Liver (tissue), 9 donors: ENCODE measurements around the gene FNBP1L. TPM values are rescaled to one million over a fixed set of nuclear protein-coding genes. Genes with fewer than 3 reads are reported as not detected.
A peak's percentile ranks its signal among the peaks of the same experiment; 100 is the strongest.

Experiments used
- DNase-seq: peaks from one replicate; pipeline ENCODE4 v3.0.0-alpha.2; 2017; ENCODE audit warnings: low spot score
- H3K27ac ChIP-seq, 2 donors: one replicate each; pipeline ENCODE4 v1.7.0; 2013; ENCODE audit warnings: inconsistent platforms in 2 of 2, low read length in 2 of 2, control low read depth in 1 of 2, low read depth in 1 of 2, mild to moderate bottlenecking in 1 of 2
- H3K27me3 ChIP-seq, 4 donors: one replicate each; pipeline versions ENCODE4 v1.6.1 to v1.7.0; 2013; ENCODE audit warnings: low read length in 3 of 4, inconsistent platforms in 1 of 4, mild to moderate bottlenecking in 1 of 4, moderate library complexity in 1 of 4; ENCODE audit not compliant: control insufficient read depth in 4 of 4, insufficient read depth in 4 of 4
- H3K36me3 ChIP-seq, 4 donors: one replicate each; pipeline versions ENCODE4 v1.6.1 to v1.7.0; 2013; ENCODE audit warnings: low read length in 3 of 4, mild to moderate bottlenecking in 3 of 4, low read depth in 1 of 4, moderate library complexity in 1 of 4; ENCODE audit not compliant: control insufficient read depth in 4 of 4, insufficient read depth in 3 of 4
- H3K4me1 ChIP-seq, 4 donors: one replicate each; pipeline versions ENCODE4 v1.6.1 to v1.7.0; 2013; ENCODE audit warnings: low read length in 3 of 4, mild to moderate bottlenecking in 3 of 4, moderate library complexity in 1 of 4; ENCODE audit not compliant: control insufficient read depth in 4 of 4, insufficient read depth in 4 of 4
- H3K4me3 ChIP-seq, 3 donors: one replicate each; pipeline versions ENCODE4 v1.6.1 to v1.7.0; 2013; ENCODE audit warnings: low read length in 3 of 3, control low read depth in 1 of 3, low read depth in 1 of 3, mild to moderate bottlenecking in 1 of 3
- H3K9ac ChIP-seq, 2 donors: one replicate each; pipeline ENCODE4 v1.7.0; 2013; ENCODE audit warnings: low read length in 2 of 2, mild to moderate bottlenecking in 2 of 2, moderate library complexity in 2 of 2, control low read depth in 1 of 2, low read depth in 1 of 2
- H3K9me3 ChIP-seq, 4 donors: one replicate each; pipeline versions ENCODE4 v1.6.1 to v1.7.0; 2013; ENCODE audit warnings: low read length in 3 of 4; ENCODE audit not compliant: control insufficient read depth in 4 of 4
- EGR1 ChIP-seq, 2 donors: IDR thresholded peaks; 2 replicates each; pipeline ENCODE4 v1.6.1; 2016 to 2018; ENCODE audit warnings: antibody characterized with exemption in 2 of 2, low read depth in 2 of 2
- FOXA1 ChIP-seq: IDR thresholded peaks from 2 replicates; pipeline ENCODE4 v1.6.1; 2016; ENCODE audit warnings: antibody characterized with exemption
- GABPA ChIP-seq, 2 donors: IDR thresholded peaks in 1 of 2; conservative IDR thresholded peaks in 1 of 2; 2 replicates each; pipeline ENCODE4 v1.6.1; 2016; ENCODE audit warnings: antibody characterized with exemption in 2 of 2, mild to moderate bottlenecking in 1 of 2, moderate library complexity in 1 of 2
- HNF4A ChIP-seq, 2 donors: conservative IDR thresholded peaks; 2 replicates each; pipeline ENCODE4 v1.6.1; 2016; ENCODE audit warnings: antibody characterized with exemption in 2 of 2, mild to moderate bottlenecking in 2 of 2
- HNF4G ChIP-seq: IDR thresholded peaks from 2 replicates; pipeline ENCODE4 v1.6.1; 2016; ENCODE audit warnings: antibody characterized with exemption
- JUND ChIP-seq, 2 donors: IDR thresholded peaks; 2 replicates each; pipeline ENCODE4 v1.6.1; 2016; ENCODE audit warnings: antibody characterized with exemption in 2 of 2
- RAD21 ChIP-seq, 2 donors: IDR thresholded peaks; 2 replicates each; pipeline ENCODE4 v1.6.1; 2016; ENCODE audit warnings: antibody characterized with exemption in 2 of 2, mild to moderate bottlenecking in 2 of 2
- RXRA ChIP-seq, 2 donors: IDR thresholded peaks; 2 replicates each; pipeline ENCODE4 v1.6.1; 2017 to 2018; ENCODE audit warnings: antibody characterized with exemption in 2 of 2, mild to moderate bottlenecking in 1 of 2
- YY1 ChIP-seq: IDR thresholded peaks from 2 replicates; pipeline ENCODE4 v1.6.1; 2016; ENCODE audit warnings: antibody characterized with exemption, mild to moderate bottlenecking
- WGBS: extraction: QIAGEN DNeasy Blood & Tissue Kit; methylation state at CpG from one replicate; pipeline ENCODE4 v1.1.7; 2013; 5-methylcytosine and 5-hydroxymethylcytosine counted together
- polyA plus RNA-seq, 2 donors: library from polyadenylated mRNA; stranded (reverse) in 1 of 2; unstranded in 1 of 2; fragments of 200-250 nt in 1 of 2; fragments of >200 nt in 1 of 2; fragmentation: Nextera tagmentation in 1 of 2; extraction: Ambion mirVana in 1 of 2; gene quantifications; one replicate each; pipeline versions ENCODE4 v1.2.1 to v1.2.3, GENCODE V29; 2013 to 2015
- total RNA-seq, 2 donors: library from RNA; depleted of rRNA; stranded (reverse); fragments of >200 nt; gene quantifications; one replicate each; pipeline ENCODE4 v1.2.3, GENCODE V29; 2014
- TF ChIP-seq, protein P1 (sequence below): IDR thresholded peaks from 2 replicates; pipeline ENCODE4 v1.6.1; 2016; ENCODE audit warnings: antibody characterized with exemption
- TF ChIP-seq, protein P2 (sequence below): IDR thresholded peaks from 2 replicates; pipeline ENCODE4 v1.6.1; 2016; ENCODE audit warnings: antibody characterized with exemption
- TF ChIP-seq, protein P3 (sequence below): IDR thresholded peaks from 2 replicates; pipeline ENCODE4 v1.6.1; 2016; ENCODE audit warnings: antibody characterized with exemption
- TF ChIP-seq, protein P4 (sequence below): fragments of 150-350 bp; IDR thresholded peaks from 2 replicates; pipeline ENCODE4 v1.5.1; 2017; ENCODE audit warnings: improper control_type of control experiment, low read depth, low read length; ENCODE audit not compliant: missing input control
- TF ChIP-seq, protein P5 (sequence below): IDR thresholded peaks from 2 replicates; pipeline ENCODE4 v1.6.1; 2016; ENCODE audit warnings: antibody characterized with exemption, mild to moderate bottlenecking
- donor health status: healthy.
- donor health status: healthy.
- donor health status: healthy.
- donor health status: healthy.
- donor health status: healthy.

Gene FNBP1L
- total and polyA plus RNA-seq, 4 donors: 5.3 to 13.5 (median 8.9) TPM

DNA sequence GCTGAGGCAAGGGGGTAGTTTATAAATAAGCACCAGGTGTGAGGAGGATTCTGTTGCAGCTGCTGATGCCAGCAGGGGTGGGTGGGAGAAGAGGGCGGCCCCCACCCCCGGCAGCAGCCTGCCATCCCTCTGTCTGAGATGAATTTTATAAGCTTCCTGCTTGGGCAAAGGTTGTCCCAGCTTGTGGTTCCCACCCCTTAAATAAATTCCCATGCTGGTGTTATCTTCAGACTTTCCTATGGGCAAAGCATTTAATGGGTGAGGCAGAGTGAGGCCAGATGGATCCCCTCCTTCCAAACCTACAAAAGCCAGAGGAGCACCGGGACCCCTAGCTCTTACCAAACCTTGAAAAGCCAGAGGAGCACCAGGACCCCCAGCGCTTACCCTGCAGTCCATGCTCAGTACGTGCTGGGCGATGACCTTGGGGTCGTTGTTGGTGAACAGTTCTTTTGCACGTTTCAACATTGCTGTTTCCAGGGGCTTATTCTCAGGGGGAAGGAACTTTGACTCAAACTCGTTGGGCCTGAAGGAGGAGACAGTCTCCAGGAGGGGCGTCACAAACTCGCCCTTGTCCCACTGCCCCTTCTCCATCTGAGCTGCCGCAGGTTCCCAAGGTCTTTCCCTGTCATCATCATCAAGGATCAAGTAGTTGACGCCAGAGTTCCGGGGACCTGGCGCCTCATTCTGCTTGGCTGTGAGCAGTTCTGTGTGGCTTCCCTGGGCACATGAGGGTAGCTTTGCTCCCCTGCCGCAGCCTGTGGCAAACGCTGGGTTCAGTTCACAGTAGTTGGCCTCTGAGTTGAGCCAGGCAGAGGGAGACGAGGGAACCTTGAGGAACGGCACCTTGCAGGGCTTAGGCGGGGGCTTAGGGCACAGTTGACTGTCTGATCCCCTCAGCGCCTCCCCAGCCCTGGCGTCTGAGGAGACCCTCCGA is 134.3 kb downstream of the FNBP1L start (continued):
- TF ChIP-seq, protein P1, sequence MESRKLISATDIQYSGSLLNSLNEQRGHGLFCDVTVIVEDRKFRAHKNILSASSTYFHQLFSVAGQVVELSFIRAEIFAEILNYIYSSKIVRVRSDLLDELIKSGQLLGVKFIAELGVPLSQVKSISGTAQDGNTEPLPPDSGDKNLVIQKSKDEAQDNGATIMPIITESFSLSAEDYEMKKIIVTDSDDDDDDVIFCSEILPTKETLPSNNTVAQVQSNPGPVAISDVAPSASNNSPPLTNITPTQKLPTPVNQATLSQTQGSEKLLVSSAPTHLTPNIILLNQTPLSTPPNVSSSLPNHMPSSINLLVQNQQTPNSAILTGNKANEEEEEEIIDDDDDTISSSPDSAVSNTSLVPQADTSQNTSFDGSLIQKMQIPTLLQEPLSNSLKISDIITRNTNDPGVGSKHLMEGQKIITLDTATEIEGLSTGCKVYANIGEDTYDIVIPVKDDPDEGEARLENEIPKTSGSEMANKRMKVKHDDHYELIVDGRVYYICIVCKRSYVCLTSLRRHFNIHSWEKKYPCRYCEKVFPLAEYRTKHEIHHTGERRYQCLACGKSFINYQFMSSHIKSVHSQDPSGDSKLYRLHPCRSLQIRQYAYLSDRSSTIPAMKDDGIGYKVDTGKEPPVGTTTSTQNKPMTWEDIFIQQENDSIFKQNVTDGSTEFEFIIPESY: no peak
- TF ChIP-seq HNF4A (conservative IDR thresholded peaks at IDR 0.05): no peak
- TF ChIP-seq RAD21 (IDR thresholded peaks at IDR 0.05): no peak
- TF ChIP-seq, protein P2, sequence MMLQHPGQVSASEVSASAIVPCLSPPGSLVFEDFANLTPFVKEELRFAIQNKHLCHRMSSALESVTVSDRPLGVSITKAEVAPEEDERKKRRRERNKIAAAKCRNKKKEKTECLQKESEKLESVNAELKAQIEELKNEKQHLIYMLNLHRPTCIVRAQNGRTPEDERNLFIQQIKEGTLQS: no peak
- TF ChIP-seq EGR1 (IDR thresholded peaks at IDR 0.05; ENCODE audit: low read depth in 2 of 2): no peak
- no peak for TF ChIP-seq GABPA (IDR thresholded peaks at IDR 0.05 in 1 of 2, conservative IDR thresholded peaks at IDR 0.05 in 1 of 2)

DNA sequence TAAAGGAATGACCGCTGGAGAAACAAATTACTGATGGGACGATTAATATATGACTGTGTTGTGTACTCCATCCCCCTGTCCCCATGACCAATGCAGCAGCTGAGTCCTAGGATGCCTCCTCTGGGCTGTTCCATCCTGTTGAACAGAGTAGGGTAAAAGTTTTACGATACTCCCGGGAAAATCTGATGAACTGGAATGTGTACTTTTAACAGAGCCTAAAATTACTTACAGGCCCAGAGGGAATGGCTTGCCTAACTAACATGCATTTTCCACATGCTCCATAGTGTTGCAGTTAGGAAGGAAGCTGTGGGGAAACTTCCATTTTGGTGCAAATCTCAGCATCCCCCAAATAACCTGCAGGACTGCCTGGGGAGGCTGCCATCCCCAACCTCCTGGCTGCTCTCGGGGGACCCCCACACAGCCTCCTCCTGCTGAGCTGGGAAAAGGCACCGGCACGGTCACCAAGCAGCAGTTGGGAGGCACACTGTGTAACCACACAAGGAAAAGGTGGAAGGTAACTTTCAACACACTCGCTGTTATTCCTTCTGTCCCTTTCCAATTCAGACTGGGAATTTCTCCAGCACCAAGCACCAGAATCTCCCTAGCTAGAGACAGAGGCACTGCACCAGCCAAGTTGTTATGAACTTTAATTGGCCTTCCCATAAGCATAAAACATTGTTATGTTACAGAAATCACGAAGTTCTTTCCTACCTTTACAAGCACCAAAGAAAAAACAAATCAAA is 136.5 kb downstream of the FNBP1L start:
- H3K9ac ChIP-seq: peak overlapping the region; percentile 52 to 64
- TF ChIP-seq GABPA (IDR thresholded peaks at IDR 0.05 in 1 of 2, conservative IDR thresholded peaks at IDR 0.05 in 1 of 2) (no peak), HNF4A (conservative IDR thresholded peaks at IDR 0.05) (no peak), JUND (IDR thresholded peaks at IDR 0.05) (peak in 1 of 2 donors; percentile 4)
- TF ChIP-seq, protein P3, sequence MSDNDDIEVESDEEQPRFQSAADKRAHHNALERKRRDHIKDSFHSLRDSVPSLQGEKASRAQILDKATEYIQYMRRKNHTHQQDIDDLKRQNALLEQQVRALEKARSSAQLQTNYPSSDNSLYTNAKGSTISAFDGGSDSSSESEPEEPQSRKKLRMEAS: no peak
- TF ChIP-seq, protein P4, sequence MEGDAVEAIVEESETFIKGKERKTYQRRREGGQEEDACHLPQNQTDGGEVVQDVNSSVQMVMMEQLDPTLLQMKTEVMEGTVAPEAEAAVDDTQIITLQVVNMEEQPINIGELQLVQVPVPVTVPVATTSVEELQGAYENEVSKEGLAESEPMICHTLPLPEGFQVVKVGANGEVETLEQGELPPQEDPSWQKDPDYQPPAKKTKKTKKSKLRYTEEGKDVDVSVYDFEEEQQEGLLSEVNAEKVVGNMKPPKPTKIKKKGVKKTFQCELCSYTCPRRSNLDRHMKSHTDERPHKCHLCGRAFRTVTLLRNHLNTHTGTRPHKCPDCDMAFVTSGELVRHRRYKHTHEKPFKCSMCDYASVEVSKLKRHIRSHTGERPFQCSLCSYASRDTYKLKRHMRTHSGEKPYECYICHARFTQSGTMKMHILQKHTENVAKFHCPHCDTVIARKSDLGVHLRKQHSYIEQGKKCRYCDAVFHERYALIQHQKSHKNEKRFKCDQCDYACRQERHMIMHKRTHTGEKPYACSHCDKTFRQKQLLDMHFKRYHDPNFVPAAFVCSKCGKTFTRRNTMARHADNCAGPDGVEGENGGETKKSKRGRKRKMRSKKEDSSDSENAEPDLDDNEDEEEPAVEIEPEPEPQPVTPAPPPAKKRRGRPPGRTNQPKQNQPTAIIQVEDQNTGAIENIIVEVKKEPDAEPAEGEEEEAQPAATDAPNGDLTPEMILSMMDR: no peak
- no peaks in the 10 kb centered on the region for H3K9me3 ChIP-seq
- H3K36me3 ChIP-seq: peaks cover 2 to 19% (median 13%) of the 10 kb centered on the region in 4 donors
- H3K27me3 ChIP-seq: no peaks in the 10 kb centered on the region
- WGBS: 28% methylated on average over 9 of the region's 9 CpGs
- DNase-seq: no peak
- H3K27ac ChIP-seq: peak overlapping the region; percentile 83 to 86
- H3K4me3 ChIP-seq: peak overlapping the region; percentile 13 to 42 (median 33)
- peaks cover 6 to 37% (median 21%) of the 10 kb centered on the region in 4 donors for H3K4me1 ChIP-seq

DNA sequence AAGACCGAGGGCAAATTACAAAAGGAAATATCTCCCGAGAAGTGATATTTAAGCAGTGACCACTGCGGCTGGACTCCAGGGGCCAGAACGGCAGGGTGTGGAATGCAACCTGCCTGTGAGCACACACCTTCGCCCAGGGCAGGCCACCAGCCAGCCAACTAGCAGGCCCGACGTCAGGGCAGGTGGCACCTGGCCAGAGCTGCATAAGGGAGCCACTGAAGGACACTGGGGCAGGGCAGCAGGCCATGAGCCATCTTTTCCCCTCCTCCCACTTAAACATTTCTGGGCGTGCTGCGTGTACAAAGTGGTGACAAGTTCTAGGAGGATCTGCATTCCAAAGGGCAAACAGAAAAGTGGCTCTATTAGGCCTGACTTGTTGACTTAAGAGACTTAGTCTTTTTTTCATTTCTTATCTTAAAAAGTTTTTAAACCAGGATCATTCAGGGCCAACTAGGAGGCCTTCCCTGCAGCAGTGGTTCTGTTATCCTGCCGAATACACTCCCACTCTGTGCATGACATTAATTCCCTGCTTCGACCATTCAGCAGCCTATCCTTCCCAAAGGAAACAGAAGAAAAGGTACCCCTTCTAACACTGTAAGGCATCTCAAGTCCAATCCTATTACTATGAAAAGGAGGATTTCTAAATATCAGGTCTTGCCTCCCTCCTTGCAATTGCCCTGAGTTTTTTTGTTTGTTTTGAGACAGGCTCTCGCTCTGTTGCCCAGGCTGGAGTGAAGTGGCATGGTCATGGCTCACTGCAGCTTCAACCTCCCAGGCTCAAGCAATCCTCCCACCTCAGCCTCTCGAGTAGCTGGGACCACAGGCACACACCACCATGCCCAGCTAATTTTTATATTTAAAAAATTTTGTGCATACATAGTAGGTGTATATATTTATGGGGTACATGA is 137.4 kb downstream of the FNBP1L start:
- Histone ChIP-seq H3K36me3 (peaks cover 2 to 22% (median 11%) of the 10 kb centered on the region in 4 donors), H3K4me1 (peaks cover 6 to 37% (median 21%) of the 10 kb centered on the region in 4 donors), H3K9ac (peak overlapping the region; percentile 52 to 64), H3K27ac (peak overlapping the region; percentile 83 to 86), H3K9me3 (no peaks in the 10 kb centered on the region), H3K27me3 (no peaks in the 10 kb centered on the region), H3K4me3 (peak overlapping the region; percentile 13 to 42 (median 33))
- WGBS: 31% methylated on average over 13 of the region's 13 CpGs
- peak; percentile 79 for DNase-seq
- peak; percentile 85 to 93 for TF ChIP-seq RXRA (IDR thresholded peaks at IDR 0.05)
- peak; percentile 90 for TF ChIP-seq YY1
- peak; percentile 61 for TF ChIP-seq FOXA1
- peak; percentile 75 for TF ChIP-seq HNF4G
- TF ChIP-seq HNF4A (conservative IDR thresholded peaks at IDR 0.05): peak; percentile 84 to 91
- TF ChIP-seq, protein P5, sequence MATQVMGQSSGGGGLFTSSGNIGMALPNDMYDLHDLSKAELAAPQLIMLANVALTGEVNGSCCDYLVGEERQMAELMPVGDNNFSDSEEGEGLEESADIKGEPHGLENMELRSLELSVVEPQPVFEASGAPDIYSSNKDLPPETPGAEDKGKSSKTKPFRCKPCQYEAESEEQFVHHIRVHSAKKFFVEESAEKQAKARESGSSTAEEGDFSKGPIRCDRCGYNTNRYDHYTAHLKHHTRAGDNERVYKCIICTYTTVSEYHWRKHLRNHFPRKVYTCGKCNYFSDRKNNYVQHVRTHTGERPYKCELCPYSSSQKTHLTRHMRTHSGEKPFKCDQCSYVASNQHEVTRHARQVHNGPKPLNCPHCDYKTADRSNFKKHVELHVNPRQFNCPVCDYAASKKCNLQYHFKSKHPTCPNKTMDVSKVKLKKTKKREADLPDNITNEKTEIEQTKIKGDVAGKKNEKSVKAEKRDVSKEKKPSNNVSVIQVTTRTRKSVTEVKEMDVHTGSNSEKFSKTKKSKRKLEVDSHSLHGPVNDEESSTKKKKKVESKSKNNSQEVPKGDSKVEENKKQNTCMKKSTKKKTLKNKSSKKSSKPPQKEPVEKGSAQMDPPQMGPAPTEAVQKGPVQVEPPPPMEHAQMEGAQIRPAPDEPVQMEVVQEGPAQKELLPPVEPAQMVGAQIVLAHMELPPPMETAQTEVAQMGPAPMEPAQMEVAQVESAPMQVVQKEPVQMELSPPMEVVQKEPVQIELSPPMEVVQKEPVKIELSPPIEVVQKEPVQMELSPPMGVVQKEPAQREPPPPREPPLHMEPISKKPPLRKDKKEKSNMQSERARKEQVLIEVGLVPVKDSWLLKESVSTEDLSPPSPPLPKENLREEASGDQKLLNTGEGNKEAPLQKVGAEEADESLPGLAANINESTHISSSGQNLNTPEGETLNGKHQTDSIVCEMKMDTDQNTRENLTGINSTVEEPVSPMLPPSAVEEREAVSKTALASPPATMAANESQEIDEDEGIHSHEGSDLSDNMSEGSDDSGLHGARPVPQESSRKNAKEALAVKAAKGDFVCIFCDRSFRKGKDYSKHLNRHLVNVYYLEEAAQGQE: peak; percentile 81
- TF ChIP-seq, protein P1: peak; percentile 74
